ES-I3 (cell line): Measurements from ENCODE around the gene CDH19.

Experiments
- H3K36me3 ChIP-seq: 2 replicates; pipeline ENCODE4 v1.6.1; 2013; ENCODE audit warnings: mild to moderate bottlenecking, low read length, control low read depth, moderate library complexity; ENCODE audit not compliant: insufficient read depth
- H3K4me1 ChIP-seq: 2 replicates; pipeline ENCODE4 v1.6.1; 2013; ENCODE audit warnings: mild to moderate bottlenecking, control low read depth, low read length; ENCODE audit not compliant: insufficient read depth
- H3K9ac ChIP-seq: 2 replicates; pipeline ENCODE4 v1.6.1; 2013; ENCODE audit warnings: low read depth, mild to moderate bottlenecking, low read length, moderate library complexity
- H3K9me3 ChIP-seq: 2 replicates; pipeline ENCODE4 v1.6.1; 2013; ENCODE audit warnings: mild to moderate bottlenecking, low read length, moderate library complexity; ENCODE audit not compliant: control insufficient read depth, insufficient read depth

CDH19 gene

GRCh38 chr18:66461344-66461743 is 142.5 kb downstream of the CDH19 start:
- no peak overlapping the region for H3K9ac ChIP-seq
- H3K9me3 ChIP-seq, result no peaks in the 10 kb centered on the region
- no peaks in the 10 kb centered on the region for H3K4me1 ChIP-seq
- H3K36me3 ChIP-seq, result no peaks in the 10 kb centered on the region

DNA sequence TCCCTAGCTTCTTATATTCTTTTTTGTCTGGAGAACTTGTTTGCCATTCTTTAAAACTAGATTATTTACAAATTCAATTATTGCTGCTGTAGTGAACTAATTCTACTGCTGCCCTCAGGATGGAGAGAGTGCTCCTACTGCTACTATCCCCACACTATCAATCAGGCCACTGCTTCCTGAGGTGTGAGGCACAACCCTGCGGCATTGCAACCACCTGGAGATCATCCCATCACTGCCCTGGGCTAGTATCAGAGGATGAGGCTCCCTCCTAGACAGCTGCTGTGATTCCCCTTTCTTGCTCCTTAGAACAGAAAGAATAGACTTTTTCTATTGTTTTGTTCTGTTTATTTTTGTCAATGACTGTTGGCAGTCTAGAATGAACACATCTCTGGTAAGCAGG is 146.6 kb downstream of the CDH19 start:
- H3K36me3 ChIP-seq, result no peaks in the 10 kb centered on the region
- no peaks in the 10 kb centered on the region for H3K9me3 ChIP-seq
- no peak overlapping the region for H3K9ac ChIP-seq
- no peaks in the 10 kb centered on the region for H3K4me1 ChIP-seq
